Peyer's patch (tissue), 4 donors: ENCODE data around the gene ZC3H10.

Experiments used
- POLR2A ChIP-seq, 2 donors: fragments of 450-650 bp; IDR thresholded peaks; one replicate each; pipeline ENCODE4 v1.5.1; 2017; ENCODE audit warnings: antibody characterized with exemption in 2 of 2, mild to moderate bottlenecking in 2 of 2, moderate library complexity in 2 of 2
- TF ChIP-seq, protein P1 (sequence below), 6 experiments: fragments of 450-650 bp in 4 of 6; fragments of 200-600 bp in 2 of 6; sonication (generic) in 1 of 6; IDR thresholded peaks; one replicate each; pipeline ENCODE4 v1.5.1; 2017 to 2019; ENCODE audit warnings: antibody characterized with exemption in 6 of 6, mild to moderate bottlenecking in 3 of 6, moderate library complexity in 1 of 6

DNA sequence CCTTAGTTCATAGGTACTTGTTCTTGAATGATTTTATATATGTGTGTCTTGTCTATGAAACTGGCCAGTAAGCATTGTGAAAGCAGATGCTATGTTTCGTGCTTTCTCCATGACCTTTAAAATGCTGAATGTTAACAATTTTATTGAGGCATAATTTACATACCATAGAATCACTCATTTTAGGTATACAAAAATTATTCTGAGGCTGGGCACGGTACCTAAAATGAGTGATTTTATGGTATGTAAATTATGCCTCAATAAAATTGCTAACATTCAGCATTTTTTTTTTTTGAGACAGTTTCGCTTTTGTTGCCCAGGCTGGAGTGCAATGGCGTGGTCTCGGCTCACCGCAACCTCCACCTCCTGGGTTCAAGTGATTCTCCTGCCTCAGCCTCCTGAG, 16.8 kb downstream of the ZC3H10 start:
- no peak for TF ChIP-seq POLR2A (IDR thresholded peaks at IDR 0.05)
- TF ChIP-seq, protein P1, sequence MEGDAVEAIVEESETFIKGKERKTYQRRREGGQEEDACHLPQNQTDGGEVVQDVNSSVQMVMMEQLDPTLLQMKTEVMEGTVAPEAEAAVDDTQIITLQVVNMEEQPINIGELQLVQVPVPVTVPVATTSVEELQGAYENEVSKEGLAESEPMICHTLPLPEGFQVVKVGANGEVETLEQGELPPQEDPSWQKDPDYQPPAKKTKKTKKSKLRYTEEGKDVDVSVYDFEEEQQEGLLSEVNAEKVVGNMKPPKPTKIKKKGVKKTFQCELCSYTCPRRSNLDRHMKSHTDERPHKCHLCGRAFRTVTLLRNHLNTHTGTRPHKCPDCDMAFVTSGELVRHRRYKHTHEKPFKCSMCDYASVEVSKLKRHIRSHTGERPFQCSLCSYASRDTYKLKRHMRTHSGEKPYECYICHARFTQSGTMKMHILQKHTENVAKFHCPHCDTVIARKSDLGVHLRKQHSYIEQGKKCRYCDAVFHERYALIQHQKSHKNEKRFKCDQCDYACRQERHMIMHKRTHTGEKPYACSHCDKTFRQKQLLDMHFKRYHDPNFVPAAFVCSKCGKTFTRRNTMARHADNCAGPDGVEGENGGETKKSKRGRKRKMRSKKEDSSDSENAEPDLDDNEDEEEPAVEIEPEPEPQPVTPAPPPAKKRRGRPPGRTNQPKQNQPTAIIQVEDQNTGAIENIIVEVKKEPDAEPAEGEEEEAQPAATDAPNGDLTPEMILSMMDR (IDR thresholded peaks at IDR 0.05), result no peak
